Islet precursor cell (in vitro differentiated cells): Measurements from ENCODE around the gene PCNX1.
"Not testable (repeated sequence)": the region's sequence is repeated elsewhere in the genome, so short reads cannot be mapped to it uniquely, and the experiment has no call there.

Experiments used
- DNase-seq: peaks from one replicate; pipeline ENCODE4 v3.0.0-alpha.2; 2018

Gene PCNX1

DNA sequence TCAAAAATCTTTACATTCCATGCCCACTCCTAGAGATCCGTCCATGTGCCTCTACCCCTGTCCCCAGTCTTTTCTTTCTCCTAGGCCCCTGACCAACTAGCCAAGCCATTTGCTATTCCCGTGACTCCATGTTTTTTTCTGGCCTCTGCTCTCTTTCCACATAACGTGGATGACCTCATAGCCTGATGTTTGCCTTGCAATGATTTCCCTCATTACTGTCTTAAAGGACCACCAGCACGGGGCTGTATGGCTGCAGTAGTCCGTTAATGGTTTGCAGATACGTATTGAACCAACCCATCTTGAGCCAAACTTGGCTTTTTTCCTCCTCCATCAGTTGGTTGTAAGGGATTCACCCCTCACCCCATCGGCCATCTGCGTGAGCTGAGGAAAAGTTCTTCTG lies 226.0 kb downstream of the PCNX1 start:
- no peak for DNase-seq

DNA sequence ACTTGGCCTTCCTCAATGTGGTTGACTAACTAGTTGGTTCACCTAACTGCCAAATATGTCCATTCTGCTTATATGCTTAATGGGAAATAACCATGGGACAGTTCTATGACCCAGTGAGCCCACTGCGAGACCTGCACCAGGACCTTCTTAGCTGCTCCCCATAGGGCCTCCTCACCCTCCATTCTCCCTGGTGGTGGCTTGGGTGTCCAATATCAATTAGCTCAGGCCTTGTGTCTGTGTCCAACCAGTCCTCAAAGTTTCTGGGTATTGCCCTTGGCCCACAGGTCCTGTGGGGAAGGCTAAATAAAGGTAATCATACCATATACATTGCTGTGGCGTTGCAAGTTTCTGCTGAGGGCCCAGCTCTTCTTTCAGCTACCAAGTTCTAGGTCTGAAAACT lies 228.2 kb downstream of the PCNX1 start:
- no peak for DNase-seq

DNA sequence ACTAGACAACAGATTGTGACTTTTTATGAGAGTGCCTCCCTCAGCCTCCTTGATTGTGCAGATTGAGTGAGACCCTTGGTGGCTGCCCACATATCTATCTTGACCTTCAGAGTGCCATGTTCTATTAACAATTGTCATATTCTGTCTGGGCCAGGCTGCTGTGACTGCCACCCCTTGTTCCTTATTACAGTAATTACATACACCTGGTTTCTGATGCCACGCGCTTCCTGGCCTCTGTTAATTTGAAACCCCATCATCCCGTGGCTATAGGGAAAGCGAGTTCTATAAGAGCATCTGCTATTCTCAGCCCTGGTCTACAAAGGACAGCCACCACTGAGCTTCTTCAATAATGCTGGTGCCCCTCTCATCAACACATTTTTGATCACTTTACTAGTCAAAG lies 228.7 kb downstream of the PCNX1 start:
- no peak for DNase-seq

DNA sequence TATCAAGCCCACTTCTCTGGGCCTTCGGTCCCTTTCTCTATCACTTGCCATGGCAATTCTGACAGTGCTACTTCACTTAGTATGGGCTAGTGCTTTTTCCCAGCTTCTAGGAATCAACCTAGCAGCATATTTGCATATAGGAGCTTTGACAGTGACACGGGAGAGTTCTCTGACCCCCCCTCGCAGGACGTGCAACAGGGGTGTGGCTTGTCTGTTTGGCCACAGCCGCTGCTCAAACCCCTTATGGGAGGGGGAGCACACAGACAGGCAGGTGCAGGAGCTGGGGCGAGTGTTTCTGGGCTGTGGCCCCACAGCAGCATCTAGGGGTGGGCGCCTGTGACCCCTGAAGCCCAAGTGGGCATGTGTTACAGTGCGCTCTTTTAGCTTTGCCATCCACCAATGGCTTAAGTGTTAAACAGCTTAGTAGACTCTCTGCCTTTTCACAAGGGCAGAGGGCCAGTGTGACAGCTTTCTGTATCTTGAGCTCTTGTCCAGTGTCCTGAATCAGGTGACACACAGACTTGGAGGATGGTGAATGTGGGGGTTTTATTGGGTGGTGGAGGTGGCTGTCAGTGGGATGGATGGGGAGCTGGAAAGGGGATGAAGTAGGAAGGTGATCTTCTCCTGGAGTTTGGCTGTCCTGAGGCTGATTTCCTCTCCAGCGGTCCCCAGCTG lies 229.3 kb downstream of the PCNX1 start:
- DNase-seq, result no peak

DNA sequence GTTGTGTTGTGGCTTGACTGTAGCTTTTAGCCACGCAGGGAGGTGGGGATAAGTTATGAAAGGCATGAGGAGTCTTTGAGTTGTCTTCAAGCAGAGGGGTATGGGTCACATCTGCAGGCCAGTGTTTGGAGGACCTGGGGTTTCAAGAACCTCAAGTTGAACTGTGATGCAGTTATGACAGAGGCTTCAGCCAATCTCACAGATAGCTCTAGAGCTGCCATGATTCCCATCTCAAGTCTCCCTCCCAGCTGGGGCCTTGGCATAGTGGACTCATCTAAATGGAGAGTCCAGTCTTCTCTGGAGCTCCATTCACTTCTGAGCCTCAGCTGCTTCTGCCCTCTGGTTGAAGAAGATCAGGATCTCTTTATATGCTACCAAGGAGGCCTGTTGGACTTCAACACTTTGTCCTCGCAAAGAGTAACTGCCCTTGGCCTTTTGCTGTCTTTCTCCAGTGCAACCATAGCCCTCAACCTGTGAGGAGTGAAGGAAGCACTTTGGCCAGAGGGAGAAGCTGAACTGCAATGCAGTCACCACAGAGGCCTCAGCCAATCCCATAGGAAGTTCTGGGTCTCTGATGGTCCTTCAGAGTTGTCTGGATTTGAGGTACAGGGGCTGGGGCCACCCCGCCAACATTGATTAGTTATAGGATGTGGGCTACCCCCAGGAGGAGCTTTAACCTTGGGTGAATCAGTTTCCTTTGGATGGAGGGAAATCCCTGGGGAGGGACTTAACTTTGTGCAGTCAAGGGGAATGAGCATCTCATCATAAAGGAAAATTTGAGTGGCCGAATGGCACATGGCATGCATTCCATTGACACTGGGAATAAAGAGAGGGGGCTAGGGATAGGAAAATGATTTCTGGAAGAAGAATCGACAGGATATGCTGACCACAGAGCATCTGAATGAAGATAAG lies 230.5 kb downstream of the PCNX1 start:
- DNase-seq, result no peak

DNA sequence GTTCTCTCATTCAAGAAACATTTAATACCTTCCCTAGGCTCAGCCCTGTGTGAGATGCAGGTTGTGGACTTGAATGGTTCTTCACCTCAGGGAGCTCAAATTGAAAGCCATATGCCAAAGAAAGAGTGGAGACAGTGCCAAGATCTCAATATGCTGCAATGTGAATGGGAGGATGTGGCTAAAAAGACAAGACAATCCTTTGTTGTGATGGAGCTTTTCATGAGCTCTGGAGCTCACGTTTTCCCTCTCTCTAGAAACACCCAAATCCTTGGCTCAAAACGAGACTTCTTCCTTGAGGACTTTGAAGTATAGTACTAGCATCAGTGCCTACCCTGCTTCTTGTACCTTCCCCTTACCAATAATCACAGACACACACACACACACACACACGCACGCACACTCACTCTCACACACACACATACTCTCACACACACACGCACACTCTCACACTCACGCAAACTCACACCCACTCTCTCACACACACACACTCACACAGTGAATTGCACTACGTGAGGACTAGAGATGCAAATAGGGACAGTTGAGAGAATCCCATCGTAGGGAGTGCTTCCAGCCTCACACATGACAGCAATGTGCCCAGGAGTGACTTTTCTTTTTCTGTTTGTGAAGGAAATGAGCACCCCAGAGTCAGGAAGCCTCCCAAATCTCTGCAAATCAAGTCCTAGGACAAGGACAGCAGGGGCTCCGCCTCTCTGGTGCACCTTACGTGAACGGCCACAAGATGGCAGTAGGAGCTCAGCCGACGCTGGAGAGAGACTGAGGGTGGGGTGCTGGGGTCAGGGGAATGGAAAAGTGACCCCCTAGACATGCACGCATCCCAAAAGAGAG lies 231.4 kb downstream of the PCNX1 start:
- peak; percentile 62 for DNase-seq

DNA sequence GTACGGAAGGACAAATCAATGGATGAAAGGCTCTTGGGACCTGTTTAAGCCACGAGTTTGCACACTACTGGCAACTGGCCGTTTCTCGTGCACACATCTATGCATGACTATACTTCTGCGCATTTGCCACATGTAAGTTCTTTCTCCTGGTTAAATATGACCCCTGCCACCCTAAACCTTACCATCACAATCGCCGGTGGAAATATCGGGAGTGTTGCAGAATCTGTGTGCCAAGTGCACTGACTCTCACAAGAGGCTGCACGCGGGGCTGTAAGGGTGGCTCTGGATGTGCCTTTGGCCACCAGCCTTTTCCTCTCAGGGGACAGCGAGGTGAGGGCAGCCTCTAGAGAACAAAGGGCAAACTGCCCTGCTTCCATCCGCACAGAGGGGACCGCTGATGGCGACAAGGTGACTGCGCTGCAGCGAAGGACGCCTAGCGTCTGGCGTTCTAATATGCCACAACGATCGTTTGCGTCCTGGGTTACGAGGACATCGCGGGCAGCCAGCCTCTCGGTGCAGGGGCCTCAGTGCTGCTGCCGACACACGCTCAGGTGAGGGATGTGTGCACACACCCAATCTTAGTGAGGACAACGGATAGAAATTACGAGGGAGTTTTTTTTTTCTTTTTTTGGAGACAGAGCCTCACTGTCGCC lies 232.2 kb downstream of the PCNX1 start:
- no peak for DNase-seq

DNA sequence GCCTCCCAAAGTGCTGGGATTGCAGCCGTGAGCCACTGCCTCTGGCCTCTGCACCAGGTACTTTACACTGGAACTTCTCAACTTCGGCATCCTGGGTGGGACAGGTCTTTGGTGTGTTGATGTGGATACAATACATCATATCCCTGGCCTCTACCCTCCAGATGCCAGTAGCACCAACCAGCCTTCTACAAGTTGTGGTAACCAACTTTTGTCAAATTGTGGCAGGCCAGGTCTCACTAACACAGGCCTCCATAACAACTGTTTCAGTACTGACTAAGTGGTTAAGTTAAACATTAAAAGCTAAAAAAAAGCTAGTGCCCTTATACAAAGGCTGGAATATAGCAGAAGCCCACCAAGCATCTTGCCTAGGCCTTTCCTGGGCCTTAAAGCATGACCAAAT lies 232.9 kb downstream of the PCNX1 start:
- no peak for DNase-seq

DNA sequence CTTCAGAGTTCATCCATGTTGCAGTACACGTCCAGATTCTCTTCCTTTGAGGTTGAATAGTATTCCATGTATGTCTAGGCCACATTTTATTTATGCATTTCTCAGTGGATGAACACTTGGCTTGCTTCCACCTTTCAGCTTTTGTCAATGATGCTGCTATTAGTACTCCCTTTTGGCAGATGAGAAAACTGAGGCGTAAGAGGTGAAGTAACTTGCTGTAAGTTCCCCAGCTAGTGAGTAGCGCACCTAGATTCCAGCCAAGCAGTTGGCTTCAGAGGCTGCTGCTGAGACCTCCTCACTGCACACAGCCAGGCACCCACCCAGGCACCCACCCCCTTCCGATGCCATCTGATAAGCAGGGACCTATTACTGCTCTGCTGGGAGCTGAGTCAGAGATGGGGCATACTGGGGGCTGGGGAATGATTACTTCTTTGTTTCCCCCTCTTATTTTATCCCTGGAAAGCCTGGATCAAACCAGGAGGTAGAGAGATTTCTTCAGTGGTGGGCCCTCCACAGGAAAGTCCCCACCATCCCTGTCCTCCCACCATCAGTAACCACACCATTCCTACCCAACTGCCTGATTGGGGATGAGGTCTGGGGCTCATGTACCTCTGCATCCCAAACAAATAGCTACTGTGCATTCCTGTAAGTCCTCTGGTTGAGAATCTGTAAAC lies 234.6 kb downstream of the PCNX1 start:
- DNase-seq, result no peak

DNA sequence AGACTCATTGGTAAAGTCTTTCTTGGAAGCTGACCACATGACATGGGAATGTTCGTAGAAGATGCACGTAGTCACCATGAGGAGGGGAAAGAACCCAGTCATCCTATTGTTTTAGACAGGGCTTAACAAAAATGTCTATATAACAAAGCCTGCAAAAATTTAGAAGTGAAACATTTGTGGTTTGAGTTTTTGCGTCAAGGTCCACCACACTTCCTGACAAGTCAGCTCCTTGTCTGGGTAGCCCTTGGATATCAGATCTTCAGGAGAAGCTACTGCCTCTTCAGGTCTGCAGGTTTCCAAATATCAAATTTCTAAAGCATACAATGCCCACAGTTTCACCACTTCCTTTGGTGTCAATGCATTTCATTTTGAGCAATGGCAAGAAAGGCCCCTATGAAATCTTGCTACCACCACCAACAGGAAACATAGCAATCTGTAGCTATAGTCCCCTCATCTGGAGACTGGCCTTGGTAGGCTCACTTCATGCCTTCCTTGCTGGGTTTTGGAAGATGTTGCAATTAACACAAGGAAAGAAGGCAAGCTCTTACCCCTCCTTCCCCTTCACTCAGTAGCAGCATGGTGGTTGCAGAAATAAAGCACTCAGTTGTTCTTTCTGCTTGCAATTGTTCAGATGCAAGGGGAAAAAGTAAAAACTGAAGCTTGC lies 235.2 kb downstream of the PCNX1 start:
- no peak for DNase-seq

DNA sequence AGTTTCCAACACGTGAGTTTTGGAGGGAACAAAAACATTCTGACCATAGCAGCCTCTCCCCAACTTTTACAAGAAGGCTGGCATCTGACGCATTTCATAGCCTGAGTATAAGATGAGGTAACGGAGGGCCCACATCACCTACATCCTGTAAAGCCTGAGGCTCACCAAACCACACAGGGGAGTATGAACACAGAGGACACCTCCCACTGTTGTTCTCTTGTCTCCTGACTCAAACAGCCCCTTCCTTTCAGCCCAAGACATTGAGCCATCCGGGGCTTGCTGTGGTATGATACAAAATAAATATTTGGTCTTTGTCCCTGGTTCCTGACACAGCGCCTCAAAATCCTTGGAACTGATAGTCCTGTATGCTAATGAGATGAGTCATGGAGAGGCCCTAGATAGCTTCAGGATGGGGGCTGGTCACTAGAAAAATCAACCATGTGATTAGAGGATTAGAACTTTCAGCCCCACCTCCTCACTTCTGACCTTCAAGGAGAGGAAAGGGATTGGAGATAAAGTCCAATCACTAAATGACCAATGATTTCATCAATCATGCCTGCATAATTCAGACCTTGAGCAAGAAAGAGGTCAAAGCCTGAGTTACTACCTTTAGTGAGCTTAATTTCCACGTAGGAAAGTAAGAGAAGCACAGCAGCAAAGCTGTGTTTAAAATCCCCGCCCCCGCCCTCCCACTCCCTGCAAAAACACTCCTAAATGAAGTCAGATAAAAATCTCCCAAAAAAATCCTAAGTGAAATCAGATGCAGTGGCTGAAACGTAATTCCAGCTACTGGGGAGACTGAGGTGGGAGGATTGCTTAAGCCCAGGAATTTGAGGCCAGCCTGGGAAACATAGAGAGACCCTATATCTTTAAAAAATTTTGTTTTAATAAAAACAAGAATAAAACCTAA lies 236.4 kb downstream of the PCNX1 start:
- DNase-seq, result no peak

DNA sequence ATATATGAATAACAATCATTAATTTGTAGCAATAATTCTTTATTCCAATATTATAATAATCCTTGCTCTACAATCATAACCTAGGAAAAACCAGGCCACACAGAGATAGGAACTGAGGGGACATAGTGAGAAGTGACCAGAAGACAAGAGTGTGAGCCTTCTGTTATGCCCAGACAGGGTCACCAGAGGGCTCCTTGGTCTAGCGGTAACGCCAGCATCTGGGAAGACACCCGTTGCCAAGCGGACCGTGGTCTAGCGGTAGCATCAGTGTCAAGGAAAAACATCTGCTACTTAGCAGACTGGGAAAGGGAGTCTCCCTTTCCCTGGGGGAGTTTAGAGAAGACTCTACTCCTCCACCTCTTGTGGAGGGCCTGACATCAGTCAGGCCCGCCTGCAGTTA lies 240.1 kb downstream of the PCNX1 start:
- not testable (repeated sequence) for DNase-seq

DNA sequence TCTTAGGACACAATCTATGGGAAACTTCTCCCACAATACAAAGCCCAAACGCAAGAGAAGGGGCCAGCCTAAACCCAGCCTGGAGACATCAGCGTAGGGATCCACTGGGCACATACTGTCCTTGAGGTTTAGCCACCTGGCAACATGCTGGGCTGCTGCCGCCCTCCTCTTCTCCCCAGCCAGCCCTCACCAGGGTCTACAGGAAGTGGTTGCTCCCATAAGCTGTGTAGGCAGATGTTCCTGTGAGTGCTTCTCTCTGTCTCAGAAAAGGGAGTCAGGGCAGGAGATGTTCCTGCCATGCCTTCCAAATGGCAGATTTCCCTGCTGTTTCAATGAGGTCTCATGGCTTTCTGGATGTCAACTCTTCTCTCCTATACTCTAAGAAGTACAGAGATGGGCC lies 241.4 kb downstream of the PCNX1 start:
- DNase-seq, result no peak

DNA sequence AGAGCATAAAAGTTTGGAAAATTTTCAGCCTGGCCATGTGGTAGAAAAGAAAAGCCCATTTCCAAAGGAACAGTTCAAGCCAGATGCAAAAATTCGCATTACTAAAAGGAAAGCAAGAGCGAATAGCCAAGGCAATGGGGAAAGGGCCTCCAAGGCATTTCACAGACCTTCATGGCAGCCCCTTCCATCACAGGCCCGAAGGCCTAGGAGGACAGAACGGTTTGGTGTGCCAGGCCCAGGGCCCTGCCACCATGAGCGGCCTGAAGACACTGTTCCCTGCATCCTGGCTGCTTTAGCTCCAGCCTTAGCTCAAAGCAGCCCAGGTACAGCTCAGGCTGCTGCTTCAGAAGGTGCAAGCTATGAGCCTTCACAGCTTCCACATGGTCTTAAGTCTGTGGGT lies 243.5 kb downstream of the PCNX1 start:
- DNase-seq, result no peak

DNA sequence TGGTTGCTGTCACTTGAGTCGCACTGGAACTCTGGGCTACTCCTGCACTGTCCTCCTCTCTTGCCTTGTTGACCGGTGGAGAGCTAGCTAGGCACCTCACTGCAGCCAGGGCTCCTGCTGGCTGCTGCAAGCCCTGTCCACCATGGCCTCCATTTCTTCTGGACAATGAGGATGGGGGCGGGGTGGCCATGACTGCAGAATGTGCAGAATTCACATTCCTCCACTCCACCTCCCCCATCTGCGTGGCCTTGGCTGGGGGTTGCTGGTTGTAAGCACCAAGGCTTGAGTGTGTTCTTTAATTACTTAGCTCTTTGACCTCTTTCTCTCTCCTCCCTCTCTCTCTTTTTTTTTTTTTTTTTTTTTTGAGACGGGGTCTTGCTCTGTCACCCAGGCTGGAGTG lies 248.5 kb downstream of the PCNX1 start:
- peak; percentile 71 for DNase-seq

DNA sequence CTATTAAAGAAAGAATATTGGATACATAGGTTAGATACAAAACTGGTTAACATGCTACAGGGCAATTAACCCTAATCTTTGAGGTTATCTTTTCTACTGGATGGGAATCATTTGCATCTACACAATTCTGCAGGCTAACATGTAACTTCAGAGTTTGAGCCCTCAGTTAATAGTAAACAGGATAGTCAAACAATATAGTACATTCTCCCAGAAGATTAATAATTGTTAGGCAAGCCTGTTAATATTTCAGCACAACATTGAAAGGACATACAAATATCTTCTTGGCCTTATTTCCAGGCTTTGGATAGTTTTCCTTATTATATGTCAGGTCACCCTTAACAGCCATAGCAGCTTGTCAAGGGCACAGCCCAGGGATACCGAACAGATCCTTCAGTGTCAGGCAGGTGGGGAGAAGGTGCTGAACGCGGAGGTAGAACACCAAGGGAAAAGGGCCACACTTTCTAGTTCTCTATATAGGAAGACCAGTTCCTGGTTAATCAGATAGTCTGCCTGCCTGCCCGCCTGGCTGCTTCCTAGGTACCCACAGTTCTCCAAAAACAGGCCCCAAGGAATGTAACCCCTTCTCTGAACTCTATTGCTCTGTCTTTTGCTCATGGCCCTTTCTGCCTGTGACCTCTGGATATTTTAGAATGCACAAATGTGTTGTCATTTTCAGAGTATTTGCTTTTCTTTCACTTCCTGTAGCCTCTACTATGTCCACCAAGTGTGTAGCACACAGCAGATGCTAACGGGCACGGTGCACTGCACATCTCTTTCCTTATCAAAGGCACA lies 256.0 kb downstream of the PCNX1 start:
- no peak for DNase-seq

DNA sequence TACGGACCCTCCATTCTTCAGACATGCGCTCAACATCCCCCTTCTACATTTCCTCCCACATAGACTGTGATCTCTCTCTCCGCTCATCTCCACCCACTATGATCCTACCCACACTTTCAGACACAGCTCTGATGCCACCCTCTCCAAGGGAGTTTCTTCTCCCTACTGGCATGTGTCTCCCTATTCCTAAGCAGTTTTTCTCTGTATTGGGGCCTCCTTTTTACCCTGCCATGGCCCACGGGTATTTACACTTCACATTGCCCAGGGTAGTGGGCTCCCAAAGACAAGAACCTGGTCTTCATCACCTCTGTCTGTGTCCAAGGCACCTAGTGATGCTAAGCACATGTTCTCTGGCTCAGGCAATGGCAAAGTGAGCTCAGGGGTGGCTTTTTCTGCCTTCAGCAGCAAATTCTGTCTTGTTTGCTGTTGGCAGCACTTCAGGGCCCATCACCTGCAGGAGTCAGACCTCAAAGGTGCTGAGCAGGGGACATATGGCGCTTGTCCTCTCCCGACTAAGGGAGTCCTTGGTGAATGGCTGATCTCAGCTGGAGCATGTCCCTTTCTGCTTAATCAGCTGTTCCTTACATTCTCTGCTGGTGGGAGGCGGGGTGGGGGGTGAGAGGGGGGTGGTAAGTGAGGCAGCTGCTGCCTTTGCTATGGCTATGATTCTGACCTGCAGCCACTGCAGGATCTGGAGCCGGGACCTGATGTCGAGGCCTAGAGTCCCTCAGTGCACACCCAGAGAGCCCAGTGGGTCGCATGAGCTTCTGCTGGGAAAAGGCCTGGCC lies 256.8 kb downstream of the PCNX1 start:
- DNase-seq, result no peak
